ENCODE measurements around the gene PRKN.

- TF ChIP-seq OSR1 (CRISPR knock-in tag; IDR thresholded peaks at IDR 0.05) (no peak), GLIS3 (CRISPR knock-in tag; IDR thresholded peaks at IDR 0.05) (no peak), ZFP30 (CRISPR knock-in tag; IDR thresholded peaks at IDR 0.05) (no peak), PATZ1 (CRISPR knock-in tag; IDR thresholded peaks at IDR 0.05; ENCODE audit: borderline replicate concordance) (no peak), TCF4 (CRISPR knock-in tag; IDR thresholded peaks at IDR 0.05; ENCODE audit: borderline replicate concordance) (no peak)
Observed at GRCh38 chr6:162708971-162709370, 18.6 kb downstream of the PRKN start.

All from SK-N-SH treated with all-trans-retinoic acid at 6 μM for 48 hours (cell line).